NCI-H1048 (cell line): ENCODE results near the gene MLF2.

Experiments used
- DNase-seq: peaks from one replicate; lab custom pipeline; 2025; lab: John Stamatoyannopoulos, UW

MLF2 gene

GRCh38 chr12:6752921-6753771 is at the start of gene MLF2:
TSS of gene MLF2 (minus strand) at chr12:6753141. CDS start at chr12:6752334, 807 bp downstream.
- DNase-seq = peak; percentile 90

- DNase-seq = no peak
Observed at GRCh38 chr12:6799147-6799546, 46.2 kb upstream of the MLF2 start.

- no peak for DNase-seq
Observed at GRCh38 chr12:6796576-6796975, 43.6 kb upstream of the MLF2 start.

GRCh38 chr12:6795088-6795487 is 42.1 kb upstream of the MLF2 start:
- no peak for DNase-seq

GRCh38 chr12:6792522-6793201 is 39.7 kb upstream of the MLF2 start:
- no peak for DNase-seq

- DNase-seq = no peak
Observed at GRCh38 chr12:6791931-6792520, 39.1 kb upstream of the MLF2 start.

GRCh38 chr12:6790496-6791150 is 37.7 kb upstream of the MLF2 start:
- DNase-seq = no peak

GRCh38 chr12:6788972-6789924 is 36.3 kb upstream of the MLF2 start, which contains the start of gene CD4:
TSS of gene CD4 (plus strand) at chr12:6789528. CDS start at chr12:6800139, 10,611 bp downstream.
- no peak for DNase-seq

- no peak for DNase-seq
Observed at GRCh38 chr12:6787309-6787708, 34.4 kb upstream of the MLF2 start.

- DNase-seq = no peak
Observed at GRCh38 chr12:6786416-6787094, 33.6 kb upstream of the MLF2 start.

- no peak for DNase-seq
Observed at GRCh38 chr12:6784761-6785160, 31.8 kb upstream of the MLF2 start.

- DNase-seq = no peak
Observed at GRCh38 chr12:6784296-6784695, 31.4 kb upstream of the MLF2 start.

- DNase-seq = no peak
Observed at GRCh38 chr12:6783828-6784227, 30.9 kb upstream of the MLF2 start.

- no peak for DNase-seq
Observed at GRCh38 chr12:6782850-6783566, 30.1 kb upstream of the MLF2 start.

- DNase-seq = no peak
Observed at GRCh38 chr12:6782119-6782518, 29.2 kb upstream of the MLF2 start.

GRCh38 chr12:6780573-6780972 is 27.6 kb upstream of the MLF2 start:
- DNase-seq = no peak

GRCh38 chr12:6779708-6780432 is 26.9 kb upstream of the MLF2 start:
- DNase-seq = no peak

GRCh38 chr12:6778574-6779550 is 25.9 kb upstream of the MLF2 start:
- peak; percentile 77 for DNase-seq
